Right cardiac atrium (tissue), 5 donors: ENCODE data around the gene MAGEB17. TPM values are rescaled to one million over a fixed set of nuclear protein-coding genes. Genes with fewer than 3 reads are reported as not detected.

ENCODE experiments used
- ATAC-seq, 2 donors: fragments of 200-7000 bp; cut with Tn5 transposase; one replicate each; pipeline versions ENCODE4 v1.8.0 to v1.9.1; 2020; ENCODE audit warnings: moderate library complexity in 2 of 2, mild to moderate bottlenecking in 1 of 2
- DNase-seq, 3 donors: peaks; one replicate each; pipeline ENCODE4 v3.0.0-alpha.2; 2020
- H3K27ac ChIP-seq: one replicate; pipeline ENCODE4 v1.5.1; 2013; ENCODE audit warnings: mild to moderate bottlenecking, low read length, control low read depth, moderate library complexity
- H3K27me3 ChIP-seq: one replicate; pipeline ENCODE4 v1.6.1; 2013; ENCODE audit not compliant: control insufficient read depth, insufficient read depth
- H3K4me1 ChIP-seq: one replicate; pipeline ENCODE4 v1.6.1; 2013; ENCODE audit warnings: low read length; ENCODE audit not compliant: control insufficient read depth, insufficient read depth
- H3K4me3 ChIP-seq: one replicate; pipeline ENCODE4 v1.5.1; 2013; ENCODE audit warnings: low read length, control low read depth
- H3K9me3 ChIP-seq: one replicate; pipeline ENCODE4 v1.6.1; 2013; ENCODE audit warnings: low read length; ENCODE audit not compliant: control insufficient read depth
- WGBS: extraction: QIAGEN DNeasy Blood & Tissue Kit; methylation state at CpG from one replicate; pipeline ENCODE4 v1.1.7; 2013; 5-methylcytosine and 5-hydroxymethylcytosine counted together
- intact Hi-C, 4 donors: fragments of 100-400 bp; cut with DNase I; formaldehyde crosslinking; loops; one replicate each; pipeline versions ENCODE4 v1.11.0 to v1.14.0; 2022 to 2023
- polyA plus RNA-seq: library from polyadenylated mRNA; stranded (reverse); fragments of 200-250 nt; gene quantifications from one replicate; pipeline ENCODE4 v1.2.3, GENCODE V29; 2013
- total RNA-seq, 4 donors: library from RNA; stranded (reverse); fragmentation: NEBNext Ultra II Directional; extraction: Animal tissue kit (Norgen Biotek cat#: 25700); gene quantifications; one replicate each; pipeline ENCODE4 v1.2.1, GENCODE V29; 2021
- donor health status: healthy with polysubstance abuse.
- donor health status: DM: no; HTN: yes; CAD: no.
- donor health status: DM: no; HTN: no; CAD: no.
- donor health status: DM: no; HTN: yes; CAD: no; lungs with severe emphysema.
- donor health status: DM: yes; HTN: yes; CAD: no.

The MAGEB17 gene
- total and polyA plus RNA-seq, 5 donors = not detected

DNA sequence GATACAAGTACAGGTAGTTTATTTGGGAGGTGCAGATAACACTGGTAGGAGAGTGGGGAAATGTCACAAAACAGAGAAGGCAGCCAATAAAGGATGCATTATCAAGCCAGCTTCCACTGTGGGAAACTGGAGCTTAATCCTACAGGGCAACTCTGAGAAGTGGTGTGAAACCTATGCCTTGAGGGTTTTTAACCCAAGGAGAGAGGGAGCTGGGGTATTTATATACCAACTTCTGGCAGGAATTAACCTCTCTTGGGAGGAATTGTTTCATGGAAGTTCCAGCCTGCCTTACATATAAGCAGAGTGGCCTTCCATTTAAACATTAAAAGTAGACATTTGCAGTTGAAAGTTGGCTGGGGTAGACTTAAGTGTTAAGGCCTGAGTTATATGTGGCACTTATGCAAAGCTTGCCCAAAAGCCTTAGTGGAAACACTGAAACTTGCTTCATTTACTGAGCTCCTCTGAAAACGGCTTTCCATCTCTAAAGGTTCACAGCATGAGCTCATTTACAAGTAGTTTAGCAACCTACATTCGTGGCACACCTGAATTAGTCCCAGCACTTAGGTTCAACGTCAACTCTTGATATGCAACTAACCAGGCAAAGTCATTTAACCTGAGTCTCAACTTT, 19.2 kb downstream of the MAGEB17 start:
- Histone ChIP-seq H3K9me3 (no peaks in the 10 kb centered on the region), H3K4me3 (no peak overlapping the region), H3K4me1 (no peaks in the 10 kb centered on the region), H3K27me3 (no peaks in the 10 kb centered on the region), H3K27ac (no peak overlapping the region)
- ATAC-seq (no peak), DNase-seq (no peak)
- intact Hi-C loops = no loop called here
- WGBS = 52% methylated on average over 3 of the region's 3 CpGs

DNA sequence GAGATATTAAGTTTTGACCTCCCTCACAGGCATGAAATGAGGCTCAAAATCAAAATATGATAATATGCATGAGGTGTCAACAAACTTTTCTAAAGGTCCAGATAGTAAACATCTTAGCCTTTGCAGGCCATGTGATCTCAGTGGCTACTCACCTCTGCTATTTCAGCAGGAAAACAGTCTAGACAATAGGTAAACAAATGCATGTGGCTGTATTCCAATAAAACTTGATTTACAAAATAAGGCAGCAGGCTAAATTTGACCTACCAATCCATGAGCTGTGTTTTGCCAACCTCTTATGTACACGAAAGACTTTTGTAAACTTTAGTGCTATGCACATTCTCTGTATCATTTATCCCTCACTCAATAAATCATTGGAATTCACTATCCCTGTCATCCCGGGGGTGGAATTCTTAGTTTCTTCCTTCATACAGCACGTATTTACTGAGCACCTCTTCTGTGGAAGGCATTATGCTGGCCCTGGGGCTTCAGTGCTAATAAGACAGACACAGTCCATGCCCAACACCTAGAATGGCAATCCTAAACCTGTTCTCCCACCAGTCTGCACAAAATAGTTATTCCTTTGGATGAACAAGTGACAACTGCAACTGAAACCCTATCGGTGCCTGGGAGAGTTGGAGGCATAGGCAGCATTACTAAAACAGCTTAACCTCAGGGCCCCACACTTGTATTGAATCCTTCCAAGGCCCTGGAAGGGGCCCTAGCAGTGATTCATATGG, 19.9 kb downstream of the MAGEB17 start:
- Histone ChIP-seq H3K27me3 (no peaks in the 10 kb centered on the region), H3K9me3 (no peaks in the 10 kb centered on the region), H3K27ac (no peak overlapping the region), H3K4me3 (no peak overlapping the region), H3K4me1 (no peaks in the 10 kb centered on the region)
- DNase-seq = no peak
- WGBS = 58% methylated on average over 4 of the region's 4 CpGs
- ATAC-seq = no peak
- intact Hi-C loops = no loop called here

DNA sequence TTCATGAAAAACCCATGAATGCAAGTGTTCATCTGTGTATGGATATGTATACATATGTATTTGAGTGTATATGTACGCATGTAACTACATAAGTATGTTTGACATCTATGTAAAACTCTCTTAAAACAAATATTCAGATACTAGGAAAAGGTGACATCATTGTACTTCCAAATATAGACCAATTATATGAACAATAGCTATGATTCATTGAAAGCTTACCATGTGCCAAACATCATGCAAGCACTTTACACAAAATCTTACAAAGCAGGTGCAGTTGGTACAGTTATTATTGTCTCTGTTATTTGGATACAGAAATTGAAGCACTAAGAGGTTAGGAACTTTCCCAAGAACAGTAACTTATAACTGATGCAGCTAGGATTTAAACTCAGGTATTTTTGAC, 21.4 kb downstream of the MAGEB17 start:
- intact Hi-C loops = no loop called here
- 0% methylated on average over 1 of the region's 1 CpG for WGBS
- no peak for DNase-seq
- H3K9me3 ChIP-seq = no peaks in the 10 kb centered on the region
- no peaks in the 10 kb centered on the region for H3K27me3 ChIP-seq
- H3K4me1 ChIP-seq = no peaks in the 10 kb centered on the region
- H3K27ac ChIP-seq = no peak overlapping the region
- no peak overlapping the region for H3K4me3 ChIP-seq
- ATAC-seq = no peak

DNA sequence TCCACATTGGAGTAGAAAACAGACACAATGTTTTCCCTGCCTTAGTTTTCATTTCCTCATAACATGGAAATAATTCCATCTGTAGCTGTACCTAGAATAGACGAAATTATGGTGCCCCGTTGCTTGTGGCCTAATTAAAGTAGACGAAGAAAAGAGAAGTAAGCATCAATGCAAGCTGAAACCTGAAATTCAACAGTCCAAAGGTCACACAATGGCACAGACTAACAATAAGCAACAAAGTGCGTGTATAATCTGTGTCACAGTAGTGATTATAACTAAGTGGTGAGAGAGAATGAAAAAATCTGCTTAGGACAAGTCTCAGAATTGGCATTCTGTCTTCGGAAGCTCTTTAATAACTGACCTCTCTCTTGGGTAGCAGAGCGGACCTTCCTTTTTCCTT, 24.3 kb downstream of the MAGEB17 start:
- Histone ChIP-seq H3K9me3 (no peaks in the 10 kb centered on the region), H3K27ac (no peak overlapping the region), H3K4me3 (no peak overlapping the region), H3K27me3 (no peaks in the 10 kb centered on the region), H3K4me1 (no peaks in the 10 kb centered on the region)
- WGBS = 92% methylated on average over 6 of the region's 6 CpGs
- no peak for ATAC-seq
- intact Hi-C loops = no loop called here
- no peak for DNase-seq

DNA sequence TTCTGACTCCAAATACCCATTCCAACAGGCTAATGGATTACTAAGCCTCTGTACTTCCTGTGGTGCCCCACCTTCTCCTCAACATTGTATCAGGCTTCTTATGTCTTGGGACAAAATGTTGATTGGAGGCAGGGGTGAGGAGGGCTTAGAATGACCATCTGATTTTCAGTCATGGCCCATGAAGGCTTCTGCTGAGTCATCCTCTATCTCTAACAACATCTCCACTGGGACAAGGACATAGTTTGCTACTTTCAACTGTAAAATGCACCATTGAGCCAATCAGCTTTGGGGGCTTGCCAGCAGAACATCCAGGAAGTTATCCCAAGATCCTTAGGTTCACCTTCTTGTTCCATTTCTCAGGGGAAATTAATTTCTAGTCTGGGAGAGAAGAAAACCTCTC, 29.5 kb downstream of the MAGEB17 start:
- Histone ChIP-seq H3K9me3 (no peaks in the 10 kb centered on the region), H3K4me1 (no peaks in the 10 kb centered on the region), H3K27ac (no peak overlapping the region), H3K27me3 (no peaks in the 10 kb centered on the region), H3K4me3 (no peak overlapping the region)
- DNase-seq (no peak), ATAC-seq (no peak)
- intact Hi-C loops = no loop called here

DNA sequence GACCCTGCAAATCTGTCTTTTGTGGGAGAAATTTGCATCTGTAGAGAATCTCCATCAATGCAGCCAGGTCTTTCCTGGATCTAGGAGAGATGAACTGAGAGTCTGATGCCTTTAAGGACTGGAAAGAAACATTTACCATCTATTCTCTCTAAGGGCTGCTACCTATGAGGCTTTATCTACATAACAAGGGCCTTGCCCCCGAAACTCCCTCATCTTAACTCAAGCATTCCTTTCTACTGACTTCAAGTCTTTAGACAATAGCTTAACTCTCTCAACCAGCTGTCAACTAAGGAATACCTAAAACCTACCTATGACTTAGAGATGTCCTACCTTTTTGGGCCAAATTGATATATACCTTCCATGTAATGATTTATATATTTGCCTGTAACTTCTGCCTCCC, 32.1 kb downstream of the MAGEB17 start:
- Histone ChIP-seq H3K27me3 (no peaks in the 10 kb centered on the region), H3K4me1 (no peaks in the 10 kb centered on the region), H3K9me3 (no peaks in the 10 kb centered on the region), H3K27ac (no peak overlapping the region), H3K4me3 (no peak overlapping the region)
- WGBS = 54% methylated on average over 1 of the region's 1 CpG
- ATAC-seq = no peak
- DNase-seq = no peak
- intact Hi-C loops = no loop called here

DNA sequence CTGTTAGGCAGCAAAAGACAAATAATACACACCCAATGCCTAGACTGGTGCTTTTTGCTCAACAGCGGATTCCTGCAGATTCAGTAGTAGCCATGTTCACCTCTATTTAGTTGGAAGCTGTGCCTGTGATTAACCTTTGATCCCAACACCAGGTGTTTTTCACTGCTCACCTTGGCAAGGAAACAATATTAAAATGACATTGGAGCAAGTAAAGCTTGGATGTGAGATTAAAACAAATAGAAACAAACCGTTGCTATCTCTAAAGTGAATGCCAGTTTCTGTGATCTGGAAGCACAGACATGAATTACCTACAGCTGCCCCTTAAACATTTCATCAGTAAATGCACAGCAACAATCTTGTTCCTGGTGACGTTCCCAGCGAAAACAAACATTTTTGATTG, 35.7 kb downstream of the MAGEB17 start:
- H3K9me3 ChIP-seq = no peaks in the 10 kb centered on the region
- WGBS = 69% methylated on average over 4 of the region's 4 CpGs

DNA sequence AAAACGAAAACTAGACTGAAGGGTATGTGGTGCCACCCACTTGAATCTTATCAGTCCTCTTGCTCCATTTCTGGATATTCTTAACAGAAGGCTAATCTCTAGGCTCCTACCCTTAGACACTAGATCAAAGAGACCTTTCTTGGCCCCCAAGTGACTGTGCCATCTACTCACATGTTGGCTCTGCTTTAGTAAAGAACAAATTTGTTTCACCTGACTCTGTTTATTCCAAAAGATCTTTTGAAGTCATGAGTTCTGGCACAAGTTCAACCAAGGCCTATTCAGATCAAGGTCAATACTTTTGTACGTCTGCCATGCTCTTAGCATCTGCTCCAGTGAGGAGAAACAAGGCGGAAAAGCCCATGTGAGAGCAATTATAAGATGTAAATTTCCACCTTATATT, 37.3 kb downstream of the MAGEB17 start:
- Histone ChIP-seq H3K4me3 (no peak overlapping the region), H3K27ac (no peak overlapping the region), H3K27me3 (no peaks in the 10 kb centered on the region), H3K9me3 (no peaks in the 10 kb centered on the region), H3K4me1 (no peaks in the 10 kb centered on the region)
- ATAC-seq = no peak
- intact Hi-C loops = no loop called here
- 80% methylated on average over 3 of the region's 3 CpGs for WGBS
- DNase-seq = no peak

More for the DNA sequence above, 35.7 kb downstream of the MAGEB17 start:
- no peak overlapping the region for H3K27ac ChIP-seq
- intact Hi-C loops = no loop called here
- no peaks in the 10 kb centered on the region for H3K4me1 ChIP-seq
- no peak overlapping the region for H3K4me3 ChIP-seq
- ATAC-seq (no peak), DNase-seq (no peak)
- H3K27me3 ChIP-seq = no peaks in the 10 kb centered on the region

DNA sequence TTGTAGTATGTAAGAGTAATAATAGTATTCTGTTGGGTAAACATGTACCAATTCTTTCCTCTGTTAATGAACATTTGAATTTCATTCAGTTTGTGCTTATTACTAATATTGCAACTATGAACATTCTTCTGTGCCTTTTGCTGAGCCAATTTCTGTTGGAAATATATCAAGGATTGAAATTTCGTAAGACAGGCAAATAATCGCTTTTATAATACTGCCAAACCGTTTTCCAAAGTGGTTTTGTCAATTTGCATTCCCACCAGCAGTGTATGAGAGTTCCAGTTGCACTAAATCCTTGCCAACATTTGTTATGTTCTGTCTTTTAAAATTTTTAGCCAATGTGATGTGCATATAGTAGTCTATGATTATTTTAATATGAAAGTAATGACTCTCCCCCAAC, 38.6 kb downstream of the MAGEB17 start:
- Histone ChIP-seq H3K4me3 (no peak overlapping the region), H3K9me3 (no peaks in the 10 kb centered on the region), H3K27me3 (no peaks in the 10 kb centered on the region), H3K4me1 (no peaks in the 10 kb centered on the region), H3K27ac (no peak overlapping the region)
- ATAC-seq (no peak), DNase-seq (no peak)
- 74% methylated on average over 3 of the region's 3 CpGs for WGBS
- intact Hi-C loops = no loop called here

DNA sequence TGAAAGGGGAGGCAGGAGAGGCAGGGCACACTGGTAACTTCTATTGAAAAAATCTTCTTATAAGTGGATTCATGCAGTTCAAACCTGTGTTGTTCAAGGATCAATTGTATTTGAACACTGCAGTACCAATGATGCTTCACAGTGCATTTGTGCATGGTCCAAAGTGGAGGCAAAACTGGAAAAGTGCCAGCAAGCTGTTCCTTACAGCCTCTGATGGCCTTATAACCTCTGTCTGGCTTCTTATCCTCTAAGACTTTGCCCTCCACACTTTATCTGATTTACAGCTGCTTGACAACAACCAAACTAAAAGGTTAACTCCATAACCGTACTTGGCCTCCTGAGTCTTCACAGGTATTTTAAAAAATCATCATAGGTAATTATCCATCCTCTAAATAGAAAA, 40.4 kb downstream of the MAGEB17 start:
- DNase-seq = no peak
- no peak for ATAC-seq
- no peaks in the 10 kb centered on the region for H3K4me1 ChIP-seq
- H3K27ac ChIP-seq = no peak overlapping the region
- H3K27me3 ChIP-seq = no peaks in the 10 kb centered on the region
- intact Hi-C loops = no loop called here
- no peak overlapping the region for H3K4me3 ChIP-seq
- H3K9me3 ChIP-seq = no peaks in the 10 kb centered on the region
- WGBS = 64% methylated on average over 1 of the region's 1 CpG

DNA sequence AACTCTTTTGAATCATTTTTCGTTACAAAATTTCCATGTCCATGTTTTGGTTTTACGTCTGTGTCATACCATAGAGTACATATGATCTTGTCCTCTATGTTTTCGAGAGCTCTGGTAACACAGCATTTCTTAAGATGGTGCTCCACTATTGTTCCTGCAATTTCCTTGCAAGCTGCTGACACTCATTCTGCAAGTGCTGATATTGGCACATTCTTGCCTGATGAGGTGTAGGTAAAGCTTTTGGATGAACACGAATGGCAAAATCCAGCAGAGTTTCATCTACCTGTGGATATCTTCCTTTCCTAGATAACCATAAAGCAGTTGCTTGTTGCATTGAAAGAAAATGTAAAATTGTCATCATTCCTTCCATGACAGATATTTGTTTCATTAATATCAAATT, 41.3 kb downstream of the MAGEB17 start:
- intact Hi-C loops = no loop called here
- Histone ChIP-seq H3K4me3 (no peak overlapping the region), H3K4me1 (no peaks in the 10 kb centered on the region), H3K9me3 (no peaks in the 10 kb centered on the region), H3K27me3 (no peaks in the 10 kb centered on the region), H3K27ac (no peak overlapping the region)
- DNase-seq (no peak), ATAC-seq (no peak)
- 58% methylated on average over 4 of the region's 4 CpGs for WGBS

DNA sequence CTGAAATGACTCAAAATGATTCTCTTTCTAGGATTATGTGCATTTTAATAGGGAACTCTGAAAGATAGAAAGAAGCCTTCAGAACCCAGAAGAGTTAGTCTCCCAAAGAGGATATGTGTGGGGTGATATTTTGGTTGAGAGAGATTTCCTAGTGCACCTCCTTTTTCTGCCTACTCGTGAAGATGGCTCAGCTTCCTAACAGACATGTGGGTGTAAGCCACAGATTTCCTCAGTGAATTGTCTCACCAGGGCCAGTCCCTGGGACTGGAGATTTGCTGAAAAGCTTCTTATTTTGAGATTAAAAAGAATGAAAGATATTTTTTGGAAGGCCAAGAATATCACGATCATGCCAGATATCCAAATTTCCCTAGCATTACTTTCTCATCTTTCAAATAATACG, 42.8 kb downstream of the MAGEB17 start:
- intact Hi-C loops = no loop called here
- no peaks in the 10 kb centered on the region for H3K27me3 ChIP-seq
- 58% methylated on average over 3 of the region's 3 CpGs for WGBS
- ATAC-seq (no peak), DNase-seq (no peak)
- no peak overlapping the region for H3K27ac ChIP-seq
- H3K9me3 ChIP-seq = no peaks in the 10 kb centered on the region
- no peak overlapping the region for H3K4me3 ChIP-seq
- no peaks in the 10 kb centered on the region for H3K4me1 ChIP-seq
